KMS-11 (cell line): Measurements from ENCODE around the gene PIH1D1.

Experiments
- H2AFZ ChIP-seq: fragments of 200-600 bp; sonication (generic); 2 replicates; pipeline ENCODE4 v1.6.1; 2016; ENCODE audit warnings: antibody characterized with exemption, mixed run types, low read depth
- H3K27ac ChIP-seq: fragments of 200-600 bp; sonication (generic); 2 replicates; pipeline ENCODE4 v1.6.1; 2016; ENCODE audit warnings: mild to moderate bottlenecking, mixed run types
- H3K27me3 ChIP-seq: fragments of 200-600 bp; sonication (generic); 2 replicates; pipeline ENCODE4 v1.6.1; 2017; ENCODE audit warnings: mild to moderate bottlenecking, low read depth, mixed run types, moderate library complexity; ENCODE audit not compliant: insufficient read depth
- H3K36me3 ChIP-seq: fragments of 200-600 bp; sonication (generic); 2 replicates; pipeline ENCODE4 v1.6.1; 2017; ENCODE audit warnings: mild to moderate bottlenecking, mixed run types; ENCODE audit not compliant: insufficient read depth
- H3K4me1 ChIP-seq: fragments of 200-600 bp; sonication (generic); 2 replicates; pipeline ENCODE4 v1.6.1; 2016; ENCODE audit warnings: mild to moderate bottlenecking, low read depth, mixed run types; ENCODE audit not compliant: poor library complexity, severe bottlenecking
- H3K4me2 ChIP-seq: fragments of 200-600 bp; sonication (generic); 2 replicates; pipeline ENCODE4 v1.7.0; 2016; ENCODE audit warnings: mild to moderate bottlenecking, mixed run types
- H3K4me3 ChIP-seq: fragments of 200-600 bp; sonication (generic); IDR thresholded peaks from 2 replicates; pipeline ENCODE4 v1.6.1; 2017; ENCODE audit warnings: low read depth, low read length, mixed read lengths; ENCODE audit not compliant: insufficient read depth
- H3K79me2 ChIP-seq: fragments of 200-600 bp; sonication (generic); 2 replicates; pipeline ENCODE4 v1.6.1; 2016; ENCODE audit warnings: low read depth, mixed run types; ENCODE audit not compliant: insufficient read depth
- H3K9ac ChIP-seq: fragments of 200-600 bp; sonication (generic); 2 replicates; pipeline ENCODE4 v1.6.1; 2016; ENCODE audit warnings: mild to moderate bottlenecking, mixed run types
- H4K20me1 ChIP-seq: fragments of 200-600 bp; sonication (generic); 2 replicates; pipeline ENCODE4 v1.6.1; 2016; ENCODE audit warnings: mild to moderate bottlenecking, mixed run types; ENCODE audit not compliant: insufficient read depth
- TF ChIP-seq, protein P1 (sequence below): fragments of 200-600 bp; sonication (generic); conservative IDR thresholded peaks from 2 replicates; pipeline ENCODE4 v1.6.1; 2017; ENCODE audit warnings: low read depth, mild to moderate bottlenecking, antibody characterized with exemption, low read length, moderate library complexity, mixed read lengths

PIH1D1 gene

DNA sequence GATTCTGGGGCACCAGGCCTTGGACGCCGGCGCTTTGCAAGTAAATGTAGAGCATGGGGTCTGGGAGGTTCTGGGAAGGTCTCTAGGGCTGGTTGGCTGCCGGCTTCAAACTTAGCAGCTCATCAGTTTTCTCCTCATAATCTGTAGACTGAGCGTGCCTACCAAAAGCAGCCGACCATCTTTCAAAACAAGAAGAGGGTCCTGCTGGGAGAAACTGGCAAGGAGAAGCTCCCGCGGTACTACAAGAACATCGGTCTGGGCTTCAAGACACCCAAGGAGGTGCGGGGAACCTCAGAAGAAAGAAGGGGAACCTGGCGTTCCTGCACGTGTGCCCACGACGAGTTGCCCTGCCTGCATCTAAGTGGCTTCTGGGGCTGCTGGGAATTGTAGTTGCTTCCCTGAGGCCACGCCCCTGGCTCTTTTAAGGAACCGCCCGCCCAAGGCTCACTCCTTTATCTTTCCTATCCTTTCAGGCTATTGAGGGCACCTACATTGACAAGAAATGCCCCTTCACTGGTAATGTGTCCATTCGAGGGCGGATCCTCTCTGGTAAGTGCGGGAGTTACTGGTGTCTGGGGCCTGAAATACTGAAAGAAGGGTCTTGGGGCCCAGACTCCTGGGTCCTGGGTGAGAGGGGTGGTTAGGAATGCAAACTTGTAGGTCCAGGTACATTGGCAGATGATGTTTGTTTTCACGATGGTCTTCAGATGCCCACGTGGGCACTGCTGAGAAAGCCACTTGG is 45.6 kb upstream of the PIH1D1 start:
- H3K4me2 ChIP-seq: peak overlapping the region; percentile 62
- no peak overlapping the region for H3K4me3 ChIP-seq
- TF ChIP-seq, protein P1, sequence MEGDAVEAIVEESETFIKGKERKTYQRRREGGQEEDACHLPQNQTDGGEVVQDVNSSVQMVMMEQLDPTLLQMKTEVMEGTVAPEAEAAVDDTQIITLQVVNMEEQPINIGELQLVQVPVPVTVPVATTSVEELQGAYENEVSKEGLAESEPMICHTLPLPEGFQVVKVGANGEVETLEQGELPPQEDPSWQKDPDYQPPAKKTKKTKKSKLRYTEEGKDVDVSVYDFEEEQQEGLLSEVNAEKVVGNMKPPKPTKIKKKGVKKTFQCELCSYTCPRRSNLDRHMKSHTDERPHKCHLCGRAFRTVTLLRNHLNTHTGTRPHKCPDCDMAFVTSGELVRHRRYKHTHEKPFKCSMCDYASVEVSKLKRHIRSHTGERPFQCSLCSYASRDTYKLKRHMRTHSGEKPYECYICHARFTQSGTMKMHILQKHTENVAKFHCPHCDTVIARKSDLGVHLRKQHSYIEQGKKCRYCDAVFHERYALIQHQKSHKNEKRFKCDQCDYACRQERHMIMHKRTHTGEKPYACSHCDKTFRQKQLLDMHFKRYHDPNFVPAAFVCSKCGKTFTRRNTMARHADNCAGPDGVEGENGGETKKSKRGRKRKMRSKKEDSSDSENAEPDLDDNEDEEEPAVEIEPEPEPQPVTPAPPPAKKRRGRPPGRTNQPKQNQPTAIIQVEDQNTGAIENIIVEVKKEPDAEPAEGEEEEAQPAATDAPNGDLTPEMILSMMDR: no peak
- peaks cover 20% of the 10 kb centered on the region; the same call in 1 of the 2 replicates for H3K36me3 ChIP-seq
- H3K27ac ChIP-seq: peak overlapping the region; percentile 66
- H2AFZ ChIP-seq: no peak overlapping the region
- peaks cover 5% of the 10 kb centered on the region; the same call in 1 of the 2 replicates for H4K20me1 ChIP-seq
- peak overlapping the region; percentile 91 for H3K9ac ChIP-seq
- H3K27me3 ChIP-seq: no peaks in the 10 kb centered on the region
- H3K79me2 ChIP-seq: peaks cover 26% of the 10 kb centered on the region
- H3K4me1 ChIP-seq: peaks cover 37% of the 10 kb centered on the region

DNA sequence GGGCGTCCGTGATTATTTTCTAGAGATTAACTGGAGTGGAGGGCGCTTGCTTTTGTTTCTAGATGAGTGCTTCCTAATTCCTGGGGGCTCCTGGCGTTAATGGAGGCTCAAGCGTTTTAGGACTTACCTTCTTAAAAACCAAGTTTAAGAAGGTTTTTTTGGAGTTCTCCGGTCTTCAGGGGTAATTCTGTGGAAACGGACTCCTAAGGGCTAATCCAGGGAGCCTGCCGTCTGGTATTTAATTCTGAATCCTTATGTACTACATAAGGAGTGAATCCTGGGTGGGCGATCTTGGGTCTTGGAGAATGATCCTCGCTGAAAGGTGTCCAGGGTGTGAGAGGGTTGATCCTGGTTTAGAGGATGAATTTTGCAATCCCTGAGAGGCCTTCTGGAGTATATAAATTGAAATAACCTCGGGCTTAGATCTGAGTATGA is 45.0 kb upstream of the PIH1D1 start:
- Histone ChIP-seq H3K79me2 (peaks cover 26% of the 10 kb centered on the region), H3K27me3 (no peaks in the 10 kb centered on the region), H2AFZ (no peak overlapping the region), H3K9ac (peak overlapping the region; percentile 91), H4K20me1 (peaks cover 5% of the 10 kb centered on the region; the same call in 1 of the 2 replicates), H3K36me3 (peaks cover 23% of the 10 kb centered on the region; the same call in 1 of the 2 replicates), H3K4me1 (peaks cover 31% of the 10 kb centered on the region), H3K27ac (peak overlapping the region; percentile 66), H3K4me2 (peak overlapping the region; percentile 62), H3K4me3 (no peak overlapping the region)
- TF ChIP-seq, protein P1: no peak

DNA sequence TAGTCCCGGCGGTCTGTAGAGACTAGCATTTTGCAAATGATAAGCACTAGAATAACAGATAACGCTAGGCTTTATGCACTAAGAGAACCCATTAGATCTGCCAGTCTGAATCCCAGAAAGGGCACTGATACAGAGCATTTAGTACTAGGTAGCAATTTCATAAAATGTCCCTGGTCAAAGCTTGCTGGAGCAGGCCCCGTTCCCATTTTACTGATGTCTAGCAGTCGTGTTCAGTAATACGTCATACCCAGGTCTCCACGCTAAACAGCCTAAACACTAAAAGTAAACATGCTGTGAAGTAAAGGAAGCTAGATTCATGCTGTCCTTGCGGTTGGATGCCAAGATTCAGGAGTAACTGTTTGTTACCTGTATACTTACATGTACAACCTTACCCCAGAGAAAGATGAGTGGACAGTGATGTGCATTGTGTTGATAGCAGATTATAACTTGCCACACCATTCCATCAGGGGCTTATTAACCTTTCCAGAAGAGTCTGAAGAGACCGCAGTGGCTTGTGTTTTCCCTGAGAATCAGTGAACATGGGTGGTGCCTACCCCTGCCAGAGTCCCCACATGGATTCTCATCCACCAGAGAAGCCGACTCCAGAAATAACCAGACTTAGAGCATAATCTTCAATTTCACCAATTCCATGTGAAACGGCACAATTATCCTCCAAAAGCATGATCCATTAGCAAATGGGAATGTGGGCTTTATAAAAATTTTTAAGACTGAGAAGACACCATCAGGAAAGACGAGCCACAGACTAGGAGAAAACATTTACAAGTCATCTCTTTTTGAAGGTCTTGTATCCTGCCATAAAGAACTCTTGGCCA is 41.2 kb upstream of the PIH1D1 start:
- no peak overlapping the region for H2AFZ ChIP-seq
- H3K27ac ChIP-seq: peak overlapping the region; percentile 20; the same call in 1 of the 2 replicates
- H3K4me1 ChIP-seq: peaks cover 24% of the 10 kb centered on the region
- no peak overlapping the region for H3K4me2 ChIP-seq
- H3K36me3 ChIP-seq: peaks cover 41% of the 10 kb centered on the region; the same call in 1 of the 2 replicates
- TF ChIP-seq, protein P1: no peak
- H4K20me1 ChIP-seq: peaks cover 14% of the 10 kb centered on the region
- H3K27me3 ChIP-seq: no peaks in the 10 kb centered on the region
- H3K4me3 ChIP-seq: no peak overlapping the region
- no peak overlapping the region; the same call in 1 of the 2 replicates for H3K9ac ChIP-seq
- peaks cover 48% of the 10 kb centered on the region for H3K79me2 ChIP-seq

DNA sequence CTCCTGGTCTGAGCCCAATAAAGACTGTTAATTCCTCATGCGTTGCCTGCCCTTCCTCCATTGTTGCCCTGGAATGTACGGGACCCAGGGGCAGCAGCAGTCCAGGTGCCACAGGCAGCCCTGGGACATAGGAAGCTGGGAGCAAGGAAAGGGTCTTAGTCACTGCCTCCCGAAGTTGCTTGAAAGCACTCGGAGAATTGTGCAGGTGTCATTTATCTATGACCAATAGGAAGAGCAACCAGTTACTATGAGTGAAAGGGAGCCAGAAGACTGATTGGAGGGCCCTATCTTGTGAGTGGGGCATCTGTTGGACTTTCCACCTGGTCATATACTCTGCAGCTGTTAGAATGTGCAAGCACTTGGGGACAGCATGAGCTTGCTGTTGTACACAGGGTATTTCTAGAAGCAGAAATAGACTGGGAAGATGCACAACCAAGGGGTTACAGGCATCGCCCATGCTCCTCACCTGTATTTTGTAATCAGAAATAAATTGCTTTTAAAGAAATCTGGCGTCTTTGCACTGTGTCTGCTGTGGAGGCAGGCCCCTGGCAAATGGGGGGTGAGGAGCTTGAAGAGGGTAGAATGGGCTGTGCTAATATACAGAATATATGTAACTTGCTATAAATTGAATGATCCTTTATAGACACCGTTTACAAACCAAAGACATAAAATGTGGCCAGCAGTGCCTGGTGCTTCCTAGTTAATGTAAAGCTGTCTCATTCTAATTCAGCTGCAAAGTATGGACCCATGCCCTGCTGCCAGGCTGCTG is 40.4 kb upstream of the PIH1D1 start:
- H2AFZ ChIP-seq: no peak overlapping the region
- H4K20me1 ChIP-seq: peaks cover 14% of the 10 kb centered on the region
- H3K27ac ChIP-seq: peak overlapping the region; percentile 20; the same call in 1 of the 2 replicates
- no peak overlapping the region for H3K4me2 ChIP-seq
- TF ChIP-seq, protein P1: no peak
- no peaks in the 10 kb centered on the region for H3K27me3 ChIP-seq
- peaks cover 44% of the 10 kb centered on the region for H3K79me2 ChIP-seq
- no peak overlapping the region for H3K9ac ChIP-seq
- H3K4me3 ChIP-seq: no peak overlapping the region
- H3K4me1 ChIP-seq: peaks cover 17% of the 10 kb centered on the region
- H3K36me3 ChIP-seq: peaks cover 41% of the 10 kb centered on the region; the same call in 1 of the 2 replicates
